Keratinocyte (primary cell): Measurements from ENCODE around the gene PGS1. TPM values are rescaled to one million over a fixed set of nuclear protein-coding genes. Genes with fewer than 3 reads are reported as not detected.

ENCODE experiments used
- DNase-seq: peaks from one replicate; pipeline ENCODE4 v3.0.0-alpha.2; 2011; ENCODE audit warnings: low read depth, missing footprints, low spot score
- FAIRE-seq: peaks from 2 replicates; lab custom pipeline; 2011; peaks lifted over from hg19 to GRCh38; lab: Jason Lieb, UNC
- H2AFZ ChIP-seq: 2 replicates; pipeline ENCODE4 v1.6.0; 2012; ENCODE audit warnings: low read length, control low read depth, inconsistent platforms; ENCODE audit not compliant: control insufficient read depth
- H3K27ac ChIP-seq: 2 replicates; pipeline ENCODE4 v1.5.1; 2011; ENCODE audit warnings: low read length; ENCODE audit not compliant: control insufficient read depth, insufficient read depth
- H3K27me3 ChIP-seq: 3 replicates; pipeline ENCODE4 v1.6.0; 2011; ENCODE audit warnings: low read length; ENCODE audit not compliant: control insufficient read depth, insufficient read depth; ENCODE audit errors: extremely low read depth
- H3K36me3 ChIP-seq, 2 experiments: 2 replicates in 1 of 2; 3 replicates in 1 of 2; pipeline ENCODE4 v1.5.1; 2011; ENCODE audit warnings: low read length in 2 of 2, mild to moderate bottlenecking in 1 of 2; ENCODE audit not compliant: control insufficient read depth in 2 of 2, insufficient read depth in 2 of 2; ENCODE audit errors: extremely low read depth in 1 of 2
- H3K4me1 ChIP-seq: 3 replicates; pipeline ENCODE4 v1.5.1; 2011; ENCODE audit warnings: low read length; ENCODE audit not compliant: control insufficient read depth, insufficient read depth; ENCODE audit errors: extremely low read depth
- H3K4me2 ChIP-seq: 3 replicates; pipeline ENCODE4 v1.6.0; 2011; ENCODE audit warnings: low read depth, low read length; ENCODE audit not compliant: control insufficient read depth, insufficient read depth; ENCODE audit errors: extremely low read depth
- H3K4me3 ChIP-seq, 3 experiments: fragments of 200-600 bp in 1 of 3; sonication (generic) in 1 of 3; 2 replicates in 2 of 3; 3 replicates in 1 of 3; pipeline ENCODE4 v1.5.1; 2011 to 2016; ENCODE audit warnings: low read length in 3 of 3, mild to moderate bottlenecking in 3 of 3, control low read depth in 2 of 3, inconsistent platforms in 1 of 3, low read depth in 1 of 3, mixed read lengths in 1 of 3, mixed run types in 1 of 3, moderate library complexity in 1 of 3; ENCODE audit not compliant: control insufficient read depth in 2 of 3, insufficient read depth in 2 of 3; ENCODE audit errors: extremely low read depth in 1 of 3
- H3K79me2 ChIP-seq: 2 replicates; pipeline ENCODE4 v1.6.0; 2012; ENCODE audit warnings: low read length; ENCODE audit not compliant: control insufficient read depth, insufficient read depth
- H3K9ac ChIP-seq: 3 replicates; pipeline ENCODE4 v1.6.0; 2011; ENCODE audit warnings: low read length; ENCODE audit not compliant: control insufficient read depth, insufficient read depth; ENCODE audit errors: extremely low read depth
- H3K9me1 ChIP-seq: 3 replicates; pipeline ENCODE4 v1.6.0; 2011; ENCODE audit warnings: low read length; ENCODE audit not compliant: control insufficient read depth, insufficient read depth; ENCODE audit errors: extremely low read depth
- H3K9me3 ChIP-seq: 2 replicates; pipeline ENCODE4 v1.5.1; 2012; ENCODE audit warnings: low read depth, low read length; ENCODE audit not compliant: control insufficient read depth
- H4K20me1 ChIP-seq: 3 replicates; pipeline ENCODE4 v1.6.0; 2011; ENCODE audit warnings: low read length; ENCODE audit not compliant: control insufficient read depth, insufficient read depth; ENCODE audit errors: extremely low read depth
- EZH2 ChIP-seq: IDR thresholded peaks from one replicate; pipeline ENCODE4 v1.6.1; 2012; ENCODE audit warnings: inconsistent platforms, mild to moderate bottlenecking, low read length, moderate library complexity
- dilution Hi-C: fragments of 300-500 bp; cut with MboI; formaldehyde crosslinking; loops from one replicate; pipeline ENCODE4 v1.7.0; 2020; ENCODE audit warnings: low sequenced_read_pairs; ENCODE audit not compliant: extremely low pct_ligation_motif_present
- polyA plus RNA-seq, 5 experiments: library from polyadenylated mRNA; depleted of rRNA in 3 of 5; stranded (reverse) in 3 of 5; stranded (forward) in 1 of 5; unstranded in 1 of 5; fragments of >200 nt; gene quantifications; 1 replicate in 1 of 5; 2 replicates in 3 of 5; 3 replicates in 1 of 5; pipeline versions ENCODE4 v1.2.1 to v1.2.3, GENCODE V29; 2011 to 2012; ENCODE audit warnings: missing spikeins in 2 of 5, low read depth in 1 of 5, low replicate concordance in 1 of 5
- TF ChIP-seq, protein P1 (sequence below), 3 experiments: IDR thresholded peaks in 1 of 3; conservative IDR thresholded peaks in 1 of 3; optimal IDR thresholded peaks in 1 of 3; 2 replicates in 2 of 3; 3 replicates in 1 of 3; pipeline versions ENCODE3 to v1.5.1; 2011; ENCODE audit warnings: low read length in 3 of 3, mild to moderate bottlenecking in 3 of 3, moderate library complexity in 2 of 3, control low read depth in 1 of 3, inconsistent platforms in 1 of 3; ENCODE audit not compliant: insufficient read depth in 2 of 3; ENCODE audit errors: extremely low read depth in 1 of 3

The PGS1 gene
- polyA plus RNA-seq, 1 donor (not counting 4 experiments of a cell fraction or from before 2014, with no cell fraction given), result 19.6 TPM

- Histone ChIP-seq H3K4me1 (no peaks in the 10 kb centered on the region), H3K4me2 (no peak overlapping the region), H3K9me3 (no peaks in the 10 kb centered on the region), H2AFZ (no peak overlapping the region), H3K27me3 (peaks cover 8% of the 10 kb centered on the region), H4K20me1 (no peaks in the 10 kb centered on the region), H3K9me1 (no peaks in the 10 kb centered on the region), H3K36me3 (no peaks in the 10 kb centered on the region), H3K27ac (no peak overlapping the region), H3K9ac (no peak overlapping the region), H3K79me2 (no peaks in the 10 kb centered on the region), H3K4me3 (no peak overlapping the region)
- dilution Hi-C loops, result no loop called here
- no peak for TF ChIP-seq EZH2
- TF ChIP-seq, protein P1, sequence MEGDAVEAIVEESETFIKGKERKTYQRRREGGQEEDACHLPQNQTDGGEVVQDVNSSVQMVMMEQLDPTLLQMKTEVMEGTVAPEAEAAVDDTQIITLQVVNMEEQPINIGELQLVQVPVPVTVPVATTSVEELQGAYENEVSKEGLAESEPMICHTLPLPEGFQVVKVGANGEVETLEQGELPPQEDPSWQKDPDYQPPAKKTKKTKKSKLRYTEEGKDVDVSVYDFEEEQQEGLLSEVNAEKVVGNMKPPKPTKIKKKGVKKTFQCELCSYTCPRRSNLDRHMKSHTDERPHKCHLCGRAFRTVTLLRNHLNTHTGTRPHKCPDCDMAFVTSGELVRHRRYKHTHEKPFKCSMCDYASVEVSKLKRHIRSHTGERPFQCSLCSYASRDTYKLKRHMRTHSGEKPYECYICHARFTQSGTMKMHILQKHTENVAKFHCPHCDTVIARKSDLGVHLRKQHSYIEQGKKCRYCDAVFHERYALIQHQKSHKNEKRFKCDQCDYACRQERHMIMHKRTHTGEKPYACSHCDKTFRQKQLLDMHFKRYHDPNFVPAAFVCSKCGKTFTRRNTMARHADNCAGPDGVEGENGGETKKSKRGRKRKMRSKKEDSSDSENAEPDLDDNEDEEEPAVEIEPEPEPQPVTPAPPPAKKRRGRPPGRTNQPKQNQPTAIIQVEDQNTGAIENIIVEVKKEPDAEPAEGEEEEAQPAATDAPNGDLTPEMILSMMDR (optimal IDR thresholded peaks at IDR 0.05 in 1 of 3, IDR thresholded peaks at IDR 0.05 in 1 of 3, conservative IDR thresholded peaks at IDR 0.05 in 1 of 3; ENCODE audit: extremely low read depth in 1 of 3, insufficient read depth in 2 of 3, low read length in 3 of 3), result no peak
- DNase-seq (no peak), FAIRE-seq (no peak)
These were observed 81.8 kb downstream of the PGS1 start for GRCh38 chr17:78460176-78460675.

DNA sequence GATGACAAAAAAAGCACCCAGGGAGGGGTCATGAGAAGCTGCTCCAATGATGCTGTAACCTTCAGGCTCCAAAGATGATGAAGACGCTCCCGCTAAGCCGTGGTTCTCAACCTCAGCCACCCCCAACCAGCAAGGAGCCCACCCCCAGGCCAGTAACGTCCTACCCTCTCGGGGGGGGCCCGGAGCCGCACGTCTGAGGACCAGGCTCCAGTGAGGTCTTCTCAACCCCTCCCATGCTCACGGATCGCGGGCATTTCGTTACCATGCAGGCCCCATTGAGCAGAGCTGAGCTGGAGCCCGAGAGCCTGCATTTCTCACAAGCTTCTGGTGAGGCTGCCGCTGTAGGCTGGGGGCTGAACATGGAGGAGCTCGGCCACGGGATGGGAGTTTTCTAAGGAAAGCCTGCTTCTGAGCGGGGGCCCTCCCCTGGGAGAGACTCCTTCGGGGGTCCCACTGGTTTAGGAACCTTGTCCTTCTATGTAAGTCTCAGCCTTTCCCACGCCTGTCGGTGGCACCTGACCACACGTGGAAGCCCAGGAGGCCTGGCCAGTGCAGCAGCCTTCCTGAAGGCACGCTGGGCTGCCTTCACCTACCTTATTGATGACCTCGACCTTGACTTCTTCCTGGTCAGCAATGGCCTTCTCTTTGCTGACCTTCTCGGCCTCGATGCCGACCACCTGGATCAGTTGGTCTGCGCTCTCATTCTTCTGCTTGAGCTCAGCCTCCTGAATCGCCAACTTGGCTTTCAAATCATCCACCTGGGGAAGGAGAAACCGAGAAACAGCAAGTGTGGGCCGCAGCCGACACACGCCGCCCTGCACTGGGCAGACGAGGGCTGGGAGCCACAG, 82.7 kb downstream of the PGS1 start:
- H2AFZ ChIP-seq, result no peak overlapping the region
- H3K9me1 ChIP-seq, result no peaks in the 10 kb centered on the region
- H3K27ac ChIP-seq, result no peak overlapping the region
- H3K4me3 ChIP-seq, result no peak overlapping the region
- no peak overlapping the region for H3K4me2 ChIP-seq
- no peak overlapping the region for H3K9ac ChIP-seq
- no peak for FAIRE-seq
- TF ChIP-seq, protein P1 (optimal IDR thresholded peaks at IDR 0.05 in 1 of 3, IDR thresholded peaks at IDR 0.05 in 1 of 3, conservative IDR thresholded peaks at IDR 0.05 in 1 of 3; ENCODE audit: extremely low read depth in 1 of 3, insufficient read depth in 2 of 3, low read length in 3 of 3), result no peak
- H3K4me1 ChIP-seq, result no peaks in the 10 kb centered on the region
- peaks cover 8% of the 10 kb centered on the region for H3K27me3 ChIP-seq
- H4K20me1 ChIP-seq, result no peaks in the 10 kb centered on the region
- no peaks in the 10 kb centered on the region for H3K36me3 ChIP-seq
- dilution Hi-C loops, result no loop called here
- no peaks in the 10 kb centered on the region for H3K9me3 ChIP-seq
- H3K79me2 ChIP-seq, result no peaks in the 10 kb centered on the region
- DNase-seq, result no peak
